IPS DF 4.7 (cell line): ENCODE data around the gene ZNG1A.
"Not testable (repeated sequence)": the region's sequence is repeated elsewhere in the genome, so short reads cannot be mapped to it uniquely, and the experiment has no call there.

Experiments used
- DNase-seq: peaks from one replicate; pipeline ENCODE4 v3.0.0-alpha.2; 2013; ENCODE audit warnings: low spot score; ENCODE audit errors: extremely low read depth

The ZNG1A gene

DNA sequence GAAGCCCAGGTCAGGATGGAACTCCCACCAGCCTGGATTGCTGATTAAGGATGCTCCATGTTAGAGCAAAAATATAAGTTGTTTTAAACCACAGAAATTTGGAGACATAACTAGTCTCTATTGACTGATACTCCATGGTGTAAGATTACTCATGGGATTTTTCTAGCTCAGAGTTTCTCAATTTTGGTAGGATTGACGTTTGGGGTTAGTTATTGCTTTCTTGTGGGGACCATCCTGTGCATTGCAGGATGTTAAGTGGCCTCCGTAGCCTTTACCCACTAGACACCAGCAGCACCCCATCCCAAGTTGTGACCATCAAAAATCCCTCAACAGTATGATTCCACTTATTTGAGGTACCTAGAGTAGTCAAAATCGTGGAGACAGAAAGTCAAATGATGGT lies 80.1 kb downstream of the ZNG1A start:
- DNase-seq: not testable (repeated sequence)

DNA sequence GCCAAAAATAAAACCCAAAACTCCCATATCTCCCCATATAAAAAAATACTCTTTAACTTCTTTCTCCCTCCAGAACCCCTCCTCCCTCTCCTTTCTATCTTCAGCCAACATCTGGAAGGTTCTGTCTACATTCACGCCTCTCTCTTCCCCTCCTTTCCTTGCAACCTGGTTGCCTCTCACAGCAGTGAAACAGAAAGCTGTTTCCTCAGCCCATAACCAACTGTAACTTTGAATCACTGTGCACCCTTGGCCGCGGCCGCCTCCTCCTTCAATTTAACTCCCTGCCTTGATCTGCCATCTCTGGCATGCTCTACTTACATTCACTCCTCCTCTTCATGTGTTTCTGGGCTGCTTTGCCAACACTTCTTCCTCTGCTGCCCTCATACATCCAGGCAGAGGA lies 83.9 kb downstream of the ZNG1A start:
- not testable (repeated sequence) for DNase-seq

DNA sequence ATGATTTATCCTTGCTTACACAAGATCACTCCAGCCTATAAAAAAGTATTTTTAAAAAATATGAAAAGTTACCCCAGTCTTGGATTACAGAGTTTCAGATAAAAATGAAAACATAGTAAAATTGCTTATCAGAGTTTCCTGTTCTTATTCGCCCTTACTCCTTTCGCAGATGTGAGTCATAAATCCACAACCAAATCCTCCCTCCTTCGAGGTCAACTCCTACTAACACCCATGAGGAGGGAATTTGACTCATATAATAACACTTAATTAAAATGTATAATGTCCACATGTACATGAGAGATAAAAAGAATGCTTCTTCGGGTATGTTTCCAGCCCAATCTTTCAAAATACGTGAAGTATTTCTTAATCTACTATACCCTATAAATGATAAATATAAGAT lies 84.5 kb downstream of the ZNG1A start:
- DNase-seq: not testable (repeated sequence)

DNA sequence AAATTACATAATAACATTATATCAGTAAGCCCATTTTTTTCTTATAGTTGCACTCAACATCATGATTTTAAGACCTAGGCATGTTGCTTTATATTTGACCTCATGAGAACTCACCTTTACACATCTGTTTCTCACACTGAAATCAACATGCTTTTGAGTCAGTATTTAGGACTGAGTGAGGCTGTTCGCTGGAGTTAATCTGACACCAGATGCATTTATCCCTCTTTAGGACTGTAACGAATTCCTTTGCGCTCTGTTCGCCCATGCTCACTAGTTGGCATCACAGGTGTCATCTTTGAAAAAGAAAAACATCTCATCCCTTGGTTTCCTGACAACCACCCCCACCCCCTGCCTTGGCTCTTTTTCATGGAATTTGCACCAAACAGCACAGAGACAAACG lies 84.9 kb downstream of the ZNG1A start:
- not testable (repeated sequence) for DNase-seq

DNA sequence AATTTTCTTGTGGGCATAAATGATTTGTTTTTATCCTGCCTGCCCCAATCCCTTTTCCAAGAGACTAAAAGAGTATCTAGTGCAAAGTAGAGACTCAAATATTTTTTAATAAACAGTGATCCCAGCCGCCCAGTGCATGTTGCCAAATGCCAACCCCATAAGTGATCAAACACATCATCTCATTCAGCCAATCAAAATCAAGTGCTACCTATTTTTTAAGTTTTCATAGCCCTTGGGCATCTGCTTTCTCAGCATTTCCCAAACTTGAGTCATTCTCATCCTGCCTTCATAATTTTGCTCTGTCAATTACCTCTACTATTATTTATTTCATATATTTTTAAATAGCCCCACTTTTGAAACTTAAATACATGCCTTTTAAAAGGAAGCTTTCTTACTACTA lies 88.0 kb downstream of the ZNG1A start:
- not testable (repeated sequence) for DNase-seq

GRCh38 chr9:88396-89037 lies 90.3 kb downstream of the ZNG1A start:
- DNase-seq: not testable (repeated sequence)

DNA sequence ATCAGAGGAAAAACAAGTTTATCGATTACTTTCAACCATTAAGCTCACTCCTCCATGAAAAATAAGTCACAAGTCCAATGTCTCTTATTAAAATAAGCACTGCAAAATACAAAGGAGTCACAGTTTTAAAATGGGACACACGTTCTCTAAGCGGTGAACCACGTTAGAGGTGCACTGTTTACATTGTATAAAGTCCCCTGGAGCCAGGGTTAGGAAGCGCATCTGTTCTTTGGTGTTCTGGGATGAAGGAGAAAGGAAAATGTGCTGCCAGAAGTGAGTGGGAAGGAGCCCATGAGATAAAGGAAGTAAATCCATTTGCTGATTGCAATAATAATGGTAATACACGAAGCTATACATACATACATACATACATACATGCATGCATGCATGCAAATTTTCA lies 91.0 kb downstream of the ZNG1A start:
- not testable (repeated sequence) for DNase-seq

DNA sequence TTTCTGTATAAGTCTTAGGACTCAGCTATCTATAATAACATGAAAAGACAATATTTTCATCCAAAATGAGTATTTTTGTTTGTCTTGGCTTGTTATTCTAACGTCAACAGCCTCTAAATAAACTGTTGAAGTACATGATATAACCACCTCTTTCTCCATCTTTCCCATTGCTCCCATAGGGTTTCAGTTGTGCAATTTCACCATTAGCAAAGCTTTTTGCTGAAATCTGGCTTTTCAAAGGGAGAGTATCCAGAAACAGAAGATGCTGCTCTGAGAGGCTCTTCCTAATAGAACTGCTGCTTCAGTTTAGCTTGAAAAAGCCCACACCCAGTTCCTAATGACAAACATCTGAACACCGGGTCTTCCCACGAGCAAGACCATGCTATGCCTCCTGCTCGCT lies 91.8 kb downstream of the ZNG1A start:
- not testable (repeated sequence) for DNase-seq

- DNase-seq: not testable (repeated sequence)
Measured at GRCh38 chr9:86697-87096, 92.2 kb downstream of the ZNG1A start.

DNA sequence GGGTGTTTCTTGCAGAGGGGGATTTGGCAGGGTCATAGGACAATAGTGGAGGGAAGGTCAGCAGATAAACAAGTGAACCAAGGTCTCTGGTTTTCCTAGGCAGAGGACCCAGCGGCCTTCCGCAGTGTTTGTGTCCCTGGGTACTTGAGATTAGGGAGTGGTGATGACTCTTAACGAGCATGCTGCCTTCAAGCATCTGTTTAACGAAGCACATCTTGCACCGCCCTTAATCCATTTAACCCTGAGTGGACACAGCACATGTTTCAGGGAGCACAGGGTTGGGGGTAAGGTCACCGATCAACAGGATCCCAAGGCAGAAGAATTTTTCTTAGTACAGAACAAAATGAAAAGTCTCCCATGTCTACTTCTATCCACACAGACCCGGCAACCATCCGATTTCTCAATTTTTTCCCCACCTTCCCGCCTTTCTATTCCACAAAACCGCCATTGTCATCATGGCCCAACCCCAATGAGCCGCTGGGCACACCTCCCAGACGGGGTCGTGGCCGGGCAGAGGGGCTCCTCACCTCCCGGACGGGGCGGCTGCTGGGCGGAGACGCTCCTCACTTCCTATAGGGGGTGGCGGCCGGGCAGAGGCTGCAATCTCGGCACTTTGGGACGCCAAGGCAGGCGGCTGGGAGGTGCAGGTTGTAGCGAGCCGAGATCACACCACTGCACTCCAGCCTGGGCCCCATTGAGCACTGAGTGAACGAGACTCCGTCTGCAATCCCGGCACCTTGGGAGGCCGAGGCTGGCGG lies 95.7 kb downstream of the ZNG1A start:
- not testable (repeated sequence) for DNase-seq

- not testable (repeated sequence) for DNase-seq
Measured at GRCh38 chr9:78333-78732, 100.5 kb downstream of the ZNG1A start.

- not testable (repeated sequence) for DNase-seq
Measured at GRCh38 chr9:76389-76788, 102.5 kb downstream of the ZNG1A start.

DNA sequence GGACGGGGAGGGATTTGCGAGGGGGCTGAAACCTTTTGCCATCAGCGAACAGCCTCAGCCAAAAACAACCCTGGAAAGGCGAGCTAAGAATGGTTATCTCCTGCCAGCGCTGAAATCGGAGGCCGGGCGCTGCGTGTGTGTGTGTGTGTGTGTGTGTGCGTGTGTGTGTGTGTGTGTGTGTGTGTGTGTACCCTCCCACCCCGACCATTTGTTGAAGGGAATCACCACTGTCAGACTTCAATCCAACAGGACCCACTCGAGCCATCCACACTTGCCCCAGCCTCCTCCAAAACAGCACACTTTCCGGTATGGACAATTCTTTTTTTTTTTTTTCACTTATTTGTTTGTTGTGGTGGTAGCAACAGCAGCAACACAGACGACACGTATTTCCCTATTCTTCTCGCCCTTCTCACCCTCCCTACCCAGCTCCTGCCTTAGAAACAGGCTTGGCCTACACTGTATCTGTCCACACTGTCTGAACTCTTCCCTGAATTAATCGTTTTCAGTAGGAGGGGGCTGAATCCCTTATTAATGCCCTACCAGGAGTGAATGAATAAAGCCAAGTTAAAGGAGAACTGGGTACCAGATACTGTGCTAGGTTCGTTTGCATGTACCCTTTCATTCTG lies 104.8 kb downstream of the ZNG1A start:
- not testable (repeated sequence) for DNase-seq

GRCh38 chr9:73076-73899 lies 105.6 kb downstream of the ZNG1A start:
- DNase-seq: not testable (repeated sequence)
